HepG2 (cell line): ENCODE data around the gene ST3GAL2.

Experiments
- GMEB1 ChIP-seq: sonication (generic); formaldehyde crosslinking; IDR thresholded peaks from 2 replicates; pipeline ENCODE4 v1.5.1; 2020; ENCODE audit warnings: missing genetic modification reagents, mild to moderate bottlenecking, borderline replicate concordance
- YY1 ChIP-seq: IDR thresholded peaks from 2 replicates; pipeline ENCODE4 v1.6.1; 2011; ENCODE audit warnings: low read length, low read depth, moderate library complexity, mild to moderate bottlenecking; ENCODE audit not compliant: insufficient read depth, insufficient replicate concordance

GRCh38 chr16:70331091-70331490 is 107.8 kb downstream of the ST3GAL2 start:
- TF ChIP-seq YY1 = no peak
- TF ChIP-seq GMEB1 (CRISPR knock-in tag) = no peak
